Right atrium auricular region (tissue), 2 donors: ENCODE measurements around the gene SLC35C1. TPM values are rescaled to one million over a fixed set of nuclear protein-coding genes. Genes with fewer than 3 reads are reported as not detected.

Experiments
- DNase-seq: peaks from one replicate; pipeline ENCODE4 v3.0.0-alpha.2; 2019; ENCODE audit warnings: low spot score
- H3K27ac ChIP-seq, 2 donors: fragments of 200-600 bp; sonication (generic); 1 replicate in 1 of 2; 2 replicates in 1 of 2; pipeline ENCODE4 v1.5.1; 2016 to 2019
- H3K27me3 ChIP-seq, 2 donors: fragments of 200-600 bp; sonication (generic); one replicate each; pipeline versions ENCODE4 v1.5.1 to v1.6.0; 2017 to 2019
- H3K36me3 ChIP-seq: fragments of 200-600 bp; sonication (generic); one replicate; pipeline ENCODE4 v1.5.1; 2016
- H3K4me1 ChIP-seq, 2 donors: fragments of 200-600 bp; sonication (generic); one replicate each; pipeline versions ENCODE4 v1.5.1 to v1.6.0; 2017 to 2019
- H3K4me3 ChIP-seq, 2 donors: fragments of 200-600 bp; sonication (generic); 1 replicate in 1 of 2; 2 replicates in 1 of 2; pipeline ENCODE4 v1.5.1; 2017 to 2019; ENCODE audit warnings: mild to moderate bottlenecking in 1 of 2, moderate library complexity in 1 of 2
- H3K9me3 ChIP-seq, 2 donors: fragments of 200-600 bp; sonication (generic); one replicate each; pipeline ENCODE4 v1.5.1; 2019
- CTCF ChIP-seq, 2 donors: fragments of 200-600 bp; sonication (generic); IDR thresholded peaks; one replicate each; pipeline ENCODE4 v1.5.1; 2019; ENCODE audit warnings: antibody characterized with exemption in 2 of 2
- total RNA-seq, 2 donors: library from RNA; depleted of rRNA; stranded (reverse); fragments of >200 nt; gene quantifications; one replicate each; pipeline ENCODE4 v1.1.0, GENCODE V29; 2016

SLC35C1 gene
- total RNA-seq, 2 donors from 2014 or later = 5.2 to 11.6 TPM

GRCh38 chr11:45810431-45811108 lies 5.6 kb downstream of the SLC35C1 start:
- Histone ChIP-seq H3K9me3 (no peaks in the 10 kb centered on the region), H3K4me1 (peaks cover 0 to 39% of the 10 kb centered on the region in 2 donors), H3K27ac (no peak overlapping the region), H3K4me3 (no peak overlapping the region), H3K36me3 (peaks cover 24% of the 10 kb centered on the region), H3K27me3 (no peaks in the 10 kb centered on the region)
- no peak for DNase-seq
- TF ChIP-seq CTCF (IDR thresholded peaks at IDR 0.05) = no peak

GRCh38 chr11:45811109-45811435 lies 6.1 kb downstream of the SLC35C1 start:
- H3K9me3 ChIP-seq = no peaks in the 10 kb centered on the region

GRCh38 chr11:45811571-45812290 lies 6.8 kb downstream of the SLC35C1 start:
- Histone ChIP-seq H3K4me3 (no peak overlapping the region), H3K9me3 (no peaks in the 10 kb centered on the region), H3K36me3 (peaks cover 24% of the 10 kb centered on the region), H3K27ac (no peak overlapping the region), H3K4me1 (peaks cover 0 to 27% of the 10 kb centered on the region in 2 donors), H3K27me3 (no peaks in the 10 kb centered on the region)
- no peak for DNase-seq
- TF ChIP-seq CTCF (IDR thresholded peaks at IDR 0.05) = no peak

More at GRCh38 chr11:45811109-45811435, 6.1 kb downstream of the SLC35C1 start:
- TF ChIP-seq CTCF (IDR thresholded peaks at IDR 0.05) = no peak
- Histone ChIP-seq H3K4me1 (peaks cover 0 to 34% of the 10 kb centered on the region in 2 donors), H3K27ac (no peak overlapping the region), H3K4me3 (no peak overlapping the region), H3K36me3 (peaks cover 24% of the 10 kb centered on the region), H3K27me3 (no peaks in the 10 kb centered on the region)
- no peak for DNase-seq

GRCh38 chr11:45812581-45813548 lies 7.9 kb downstream of the SLC35C1 start:
- TF ChIP-seq CTCF (IDR thresholded peaks at IDR 0.05) = no peak
- Histone ChIP-seq H3K9me3 (no peaks in the 10 kb centered on the region), H3K27me3 (no peaks in the 10 kb centered on the region), H3K27ac (no peak overlapping the region), H3K36me3 (peaks cover 24% of the 10 kb centered on the region), H3K4me1 (peaks cover 0 to 16% of the 10 kb centered on the region in 2 donors), H3K4me3 (no peak overlapping the region)
- DNase-seq = no peak

- no peaks in the 10 kb centered on the region for H3K9me3 ChIP-seq
- no peak for TF ChIP-seq CTCF (IDR thresholded peaks at IDR 0.05)
- no peaks in the 10 kb centered on the region for H3K4me1 ChIP-seq
- H3K27me3 ChIP-seq = no peaks in the 10 kb centered on the region
- no peak overlapping the region for H3K4me3 ChIP-seq
- DNase-seq = no peak
- no peak overlapping the region for H3K27ac ChIP-seq
- H3K36me3 ChIP-seq = peaks cover 12% of the 10 kb centered on the region
Observed at GRCh38 chr11:45815747-45816146, 10.8 kb downstream of the SLC35C1 start.
